Keratinocyte (primary cell): Measurements from ENCODE around the gene SGSM1. TPM values are rescaled to one million over a fixed set of nuclear protein-coding genes. Genes with fewer than 3 reads are reported as not detected.

ENCODE experiments used
- DNase-seq: peaks from one replicate; pipeline ENCODE4 v3.0.0-alpha.2; 2011; ENCODE audit warnings: low read depth, missing footprints, low spot score
- FAIRE-seq: peaks from 2 replicates; lab custom pipeline; 2011; peaks lifted over from hg19 to GRCh38; lab: Jason Lieb, UNC
- H2AFZ ChIP-seq: 2 replicates; pipeline ENCODE4 v1.6.0; 2012; ENCODE audit warnings: low read length, control low read depth, inconsistent platforms; ENCODE audit not compliant: control insufficient read depth
- H3K27ac ChIP-seq: 2 replicates; pipeline ENCODE4 v1.5.1; 2011; ENCODE audit warnings: low read length; ENCODE audit not compliant: control insufficient read depth, insufficient read depth
- H3K27me3 ChIP-seq: 3 replicates; pipeline ENCODE4 v1.6.0; 2011; ENCODE audit warnings: low read length; ENCODE audit not compliant: control insufficient read depth, insufficient read depth; ENCODE audit errors: extremely low read depth
- H3K36me3 ChIP-seq, 2 experiments: 2 replicates in 1 of 2; 3 replicates in 1 of 2; pipeline ENCODE4 v1.5.1; 2011; ENCODE audit warnings: low read length in 2 of 2, mild to moderate bottlenecking in 1 of 2; ENCODE audit not compliant: control insufficient read depth in 2 of 2, insufficient read depth in 2 of 2; ENCODE audit errors: extremely low read depth in 1 of 2
- H3K4me1 ChIP-seq: 3 replicates; pipeline ENCODE4 v1.5.1; 2011; ENCODE audit warnings: low read length; ENCODE audit not compliant: control insufficient read depth, insufficient read depth; ENCODE audit errors: extremely low read depth
- H3K4me2 ChIP-seq: 3 replicates; pipeline ENCODE4 v1.6.0; 2011; ENCODE audit warnings: low read depth, low read length; ENCODE audit not compliant: control insufficient read depth, insufficient read depth; ENCODE audit errors: extremely low read depth
- H3K4me3 ChIP-seq, 3 experiments: fragments of 200-600 bp in 1 of 3; sonication (generic) in 1 of 3; 2 replicates in 2 of 3; 3 replicates in 1 of 3; pipeline ENCODE4 v1.5.1; 2011 to 2016; ENCODE audit warnings: low read length in 3 of 3, mild to moderate bottlenecking in 3 of 3, control low read depth in 2 of 3, inconsistent platforms in 1 of 3, low read depth in 1 of 3, mixed read lengths in 1 of 3, mixed run types in 1 of 3, moderate library complexity in 1 of 3; ENCODE audit not compliant: control insufficient read depth in 2 of 3, insufficient read depth in 2 of 3; ENCODE audit errors: extremely low read depth in 1 of 3
- H3K79me2 ChIP-seq: 2 replicates; pipeline ENCODE4 v1.6.0; 2012; ENCODE audit warnings: low read length; ENCODE audit not compliant: control insufficient read depth, insufficient read depth
- H3K9ac ChIP-seq: 3 replicates; pipeline ENCODE4 v1.6.0; 2011; ENCODE audit warnings: low read length; ENCODE audit not compliant: control insufficient read depth, insufficient read depth; ENCODE audit errors: extremely low read depth
- H3K9me1 ChIP-seq: 3 replicates; pipeline ENCODE4 v1.6.0; 2011; ENCODE audit warnings: low read length; ENCODE audit not compliant: control insufficient read depth, insufficient read depth; ENCODE audit errors: extremely low read depth
- H3K9me3 ChIP-seq: 2 replicates; pipeline ENCODE4 v1.5.1; 2012; ENCODE audit warnings: low read depth, low read length; ENCODE audit not compliant: control insufficient read depth
- H4K20me1 ChIP-seq: 3 replicates; pipeline ENCODE4 v1.6.0; 2011; ENCODE audit warnings: low read length; ENCODE audit not compliant: control insufficient read depth, insufficient read depth; ENCODE audit errors: extremely low read depth
- CTCF ChIP-seq, 3 experiments: IDR thresholded peaks in 1 of 3; conservative IDR thresholded peaks in 1 of 3; optimal IDR thresholded peaks in 1 of 3; 2 replicates in 2 of 3; 3 replicates in 1 of 3; pipeline versions ENCODE3 to v1.5.1; 2011; ENCODE audit warnings: low read length in 3 of 3, mild to moderate bottlenecking in 3 of 3, moderate library complexity in 2 of 3, control low read depth in 1 of 3, inconsistent platforms in 1 of 3; ENCODE audit not compliant: insufficient read depth in 2 of 3; ENCODE audit errors: extremely low read depth in 1 of 3
- EZH2 ChIP-seq: IDR thresholded peaks from one replicate; pipeline ENCODE4 v1.6.1; 2012; ENCODE audit warnings: inconsistent platforms, mild to moderate bottlenecking, low read length, moderate library complexity
- dilution Hi-C: fragments of 300-500 bp; cut with MboI; formaldehyde crosslinking; loops from one replicate; pipeline ENCODE4 v1.7.0; 2020; ENCODE audit warnings: low sequenced_read_pairs; ENCODE audit not compliant: extremely low pct_ligation_motif_present
- polyA plus RNA-seq, 5 experiments: library from polyadenylated mRNA; depleted of rRNA in 3 of 5; stranded (reverse) in 3 of 5; stranded (forward) in 1 of 5; unstranded in 1 of 5; fragments of >200 nt; gene quantifications; 1 replicate in 1 of 5; 2 replicates in 3 of 5; 3 replicates in 1 of 5; pipeline versions ENCODE4 v1.2.1 to v1.2.3, GENCODE V29; 2011 to 2012; ENCODE audit warnings: missing spikeins in 2 of 5, low read depth in 1 of 5, low replicate concordance in 1 of 5

Gene SGSM1
- polyA plus RNA-seq, 1 donor (not counting 4 experiments of a cell fraction or from before 2014, with no cell fraction given): not detected

DNA sequence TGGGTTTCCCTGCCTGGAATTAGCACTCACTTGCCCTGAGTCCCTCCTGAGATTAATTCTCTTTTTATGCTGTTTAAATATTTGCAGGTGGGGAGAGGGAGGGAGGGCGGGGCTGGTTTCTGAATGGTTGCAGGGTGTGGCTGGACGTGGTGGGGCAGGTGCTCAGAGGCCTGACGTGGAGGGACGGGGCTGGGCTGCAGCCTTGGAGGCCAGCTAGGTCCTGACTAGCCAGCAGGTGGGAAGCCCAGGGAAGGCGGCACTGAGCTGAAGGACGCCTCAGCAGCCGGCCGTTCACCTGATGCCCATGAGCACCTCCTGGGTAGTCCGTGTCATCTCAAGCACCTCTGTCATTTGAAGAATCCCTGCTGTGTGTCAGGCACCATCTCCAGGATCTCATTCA lies 21.3 kb downstream of the SGSM1 start:
- dilution Hi-C loops: no loop called here
- H3K27me3 ChIP-seq: peaks cover 3% of the 10 kb centered on the region
- no peaks in the 10 kb centered on the region for H3K79me2 ChIP-seq
- no peak overlapping the region for H3K4me3 ChIP-seq
- H3K4me1 ChIP-seq: no peaks in the 10 kb centered on the region
- no peak for FAIRE-seq
- no peak overlapping the region for H2AFZ ChIP-seq
- no peak overlapping the region for H3K4me2 ChIP-seq
- H3K9ac ChIP-seq: no peak overlapping the region
- H3K9me3 ChIP-seq: no peaks in the 10 kb centered on the region
- H3K36me3 ChIP-seq: no peaks in the 10 kb centered on the region
- DNase-seq: no peak
- H3K9me1 ChIP-seq: no peaks in the 10 kb centered on the region
- H3K27ac ChIP-seq: no peak overlapping the region
- H4K20me1 ChIP-seq: no peaks in the 10 kb centered on the region
- TF ChIP-seq EZH2: no peak

- Histone ChIP-seq H3K4me1 (no peaks in the 10 kb centered on the region), H3K27me3 (peaks cover 3% of the 10 kb centered on the region), H3K27ac (no peak overlapping the region), H3K36me3 (no peaks in the 10 kb centered on the region), H3K4me3 (no peak overlapping the region), H4K20me1 (no peaks in the 10 kb centered on the region), H3K9ac (no peak overlapping the region), H3K4me2 (no peak overlapping the region), H2AFZ (no peak overlapping the region), H3K9me3 (no peaks in the 10 kb centered on the region), H3K79me2 (no peaks in the 10 kb centered on the region), H3K9me1 (no peaks in the 10 kb centered on the region)
- no peak for FAIRE-seq
- no peak for DNase-seq
- dilution Hi-C loops: no loop called here
- TF ChIP-seq EZH2: no peak
Measured at GRCh38 chr22:24830205-24830979, 24.4 kb downstream of the SGSM1 start.

DNA sequence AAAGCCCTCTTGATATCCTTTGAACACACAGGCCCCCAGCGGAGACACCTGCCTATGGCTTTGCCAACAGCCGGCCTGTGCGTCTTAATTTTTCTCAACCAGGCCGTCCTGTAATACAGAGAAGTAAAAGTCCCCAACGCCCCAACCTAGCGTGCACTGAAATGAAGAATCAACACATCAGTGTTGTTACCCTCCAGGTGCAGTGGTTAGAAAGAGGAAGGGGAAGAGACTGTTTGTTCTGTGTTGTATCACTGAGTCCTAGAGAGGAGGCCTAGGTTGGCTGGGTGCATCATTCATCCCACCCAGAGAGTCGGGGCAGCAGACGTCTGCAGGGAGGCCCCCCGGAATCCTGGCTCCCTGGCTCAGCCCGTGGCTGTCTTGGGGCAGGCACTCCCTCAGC lies 25.7 kb downstream of the SGSM1 start:
- TF ChIP-seq CTCF (optimal IDR thresholded peaks at IDR 0.05 in 1 of 3, IDR thresholded peaks at IDR 0.05 in 1 of 3, conservative IDR thresholded peaks at IDR 0.05 in 1 of 3; ENCODE audit: extremely low read depth in 1 of 3, insufficient read depth in 2 of 3, low read length in 3 of 3): no peak
- no peak for TF ChIP-seq EZH2
- no peaks in the 10 kb centered on the region for H3K9me3 ChIP-seq
- H2AFZ ChIP-seq: no peak overlapping the region
- H3K36me3 ChIP-seq: no peaks in the 10 kb centered on the region
- H4K20me1 ChIP-seq: no peaks in the 10 kb centered on the region
- H3K4me3 ChIP-seq: no peak overlapping the region
- H3K79me2 ChIP-seq: no peaks in the 10 kb centered on the region
- H3K9me1 ChIP-seq: no peaks in the 10 kb centered on the region
- H3K9ac ChIP-seq: no peak overlapping the region
- DNase-seq (no peak), FAIRE-seq (no peak)
- no peak overlapping the region for H3K4me2 ChIP-seq
- no peaks in the 10 kb centered on the region for H3K4me1 ChIP-seq
- no peak overlapping the region for H3K27ac ChIP-seq
- H3K27me3 ChIP-seq: peaks cover 1% of the 10 kb centered on the region
- dilution Hi-C loops: no loop called here
